Measurements from ENCODE around the gene UBE2D2. TPM values are rescaled to one million over a fixed set of nuclear protein-coding genes. Genes with fewer than 3 reads are reported as not detected.

Gene UBE2D2
- total and polyA plus RNA-seq, 2 experiments from 2014 or later, result 88.8 to 129 TPM

- Histone ChIP-seq H3K4me1 (ENCODE audit: insufficient read depth) (peaks cover 54% of the 10 kb centered on the region), H3K27me3 (replicated peaks; ENCODE audit: insufficient read depth) (no peaks in the 10 kb centered on the region), H3K9ac (no peak overlapping the region), H2AFZ (no peak overlapping the region), H3K79me2 (ENCODE audit: insufficient read depth) (peaks cover 82% of the 10 kb centered on the region), H3K9me2 (ENCODE audit: insufficient read depth) (no peaks in the 10 kb centered on the region), H3K4me3 (no peak overlapping the region), H3K4me2 (ENCODE audit: unreplicated experiment) (no peak overlapping the region), H4K20me1 (ENCODE audit: insufficient read depth) (no peaks in the 10 kb centered on the region), H3K9me3 (ENCODE audit: low read depth) (no peaks in the 10 kb centered on the region), H3K27ac (peak overlapping the region; percentile 98; the same call in 1 of the 2 replicates), H3F3A (ENCODE audit: insufficient read depth) (peaks cover 14% of the 10 kb centered on the region), H3K36me3 (ENCODE audit: low read depth) (no peaks in the 10 kb centered on the region)
- in situ Hi-C loops (cut with MboI), result no loop called here
- WGBS, 2 experiments (ENCODE audit: low coverage in 1 of 2, low lambda C conversion rate in 2 of 2, missing lambda C conversion rate in 2 of 2), result 95 to 97% methylated on average over 6 to 9 of the region's 9 CpGs
- DNase-seq, result no peak
- TF ChIP-seq EZH2 (IDR thresholded peaks at IDR 0.05; ENCODE audit: insufficient read depth, poor library complexity, severe bottlenecking) (no peak), EZH2phosphoT487 (IDR thresholded peaks at IDR 0.05; ENCODE audit: insufficient read depth, low read depth) (no peak)
Observed at GRCh38 chr5:139662617-139663016, 101.5 kb downstream of the UBE2D2 start.

GRCh38 chr5:139663207-139664085, 102.3 kb downstream of the UBE2D2 start:
- DNase-seq, result no peak
- WGBS, 2 experiments (ENCODE audit: low coverage in 1 of 2, low lambda C conversion rate in 2 of 2, missing lambda C conversion rate in 2 of 2), result 77 to 80% methylated on average over 14 of the region's 14 CpGs
- Histone ChIP-seq H3K27me3 (replicated peaks; ENCODE audit: insufficient read depth) (no peaks in the 10 kb centered on the region), H3K9me3 (ENCODE audit: low read depth) (no peaks in the 10 kb centered on the region), H3K4me3 (no peak overlapping the region), H3F3A (ENCODE audit: insufficient read depth) (peaks cover 11% of the 10 kb centered on the region), H3K9ac (no peak overlapping the region), H4K20me1 (ENCODE audit: insufficient read depth) (no peaks in the 10 kb centered on the region), H2AFZ (no peak overlapping the region), H3K27ac (no peak overlapping the region), H3K4me1 (ENCODE audit: insufficient read depth) (peaks cover 51% of the 10 kb centered on the region), H3K36me3 (ENCODE audit: low read depth) (no peaks in the 10 kb centered on the region), H3K79me2 (ENCODE audit: insufficient read depth) (peaks cover 84% of the 10 kb centered on the region), H3K4me2 (ENCODE audit: unreplicated experiment) (no peak overlapping the region), H3K9me2 (ENCODE audit: insufficient read depth) (no peaks in the 10 kb centered on the region)
- TF ChIP-seq EZH2phosphoT487 (IDR thresholded peaks at IDR 0.05; ENCODE audit: insufficient read depth, low read depth) (no peak), EZH2 (IDR thresholded peaks at IDR 0.05; ENCODE audit: insufficient read depth, poor library complexity, severe bottlenecking) (no peak)
- in situ Hi-C loops (cut with MboI), result no loop called here

DNA sequence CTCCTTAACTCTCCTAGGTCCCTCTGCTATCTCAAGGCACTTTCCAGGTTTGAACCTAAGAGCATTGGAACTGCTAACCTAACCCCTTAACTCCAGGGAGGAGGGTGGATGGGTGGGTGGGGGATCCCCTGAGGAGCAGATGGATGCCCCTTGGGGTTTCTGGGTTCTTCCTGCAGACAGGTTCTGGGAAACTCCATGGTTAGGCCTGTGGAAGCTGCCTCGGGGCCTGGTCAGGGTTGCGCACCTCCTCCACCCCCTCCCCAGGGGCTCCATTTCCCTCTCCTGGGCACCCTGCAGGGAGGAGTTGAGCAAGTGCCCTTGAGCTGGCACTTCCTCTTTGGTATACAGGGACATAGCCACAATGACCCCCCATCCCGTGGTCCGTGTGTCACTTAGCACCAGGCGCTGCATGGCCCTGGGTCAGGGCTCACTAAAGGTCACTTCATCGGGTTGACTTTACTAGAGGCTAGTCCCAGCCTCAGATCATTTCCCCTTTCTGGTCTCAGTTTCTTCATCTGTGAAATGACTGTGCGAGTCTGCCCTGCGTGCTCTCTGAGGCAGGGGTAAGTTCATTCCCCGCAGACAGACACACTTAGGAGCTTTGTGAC, 103.1 kb downstream of the UBE2D2 start:
- no peak overlapping the region for H2AFZ ChIP-seq
- H3K9ac ChIP-seq, result no peak overlapping the region
- H3K9me2 ChIP-seq (ENCODE audit: insufficient read depth), result no peaks in the 10 kb centered on the region
- H3K27me3 ChIP-seq (replicated peaks; ENCODE audit: insufficient read depth), result no peaks in the 10 kb centered on the region
- H3K36me3 ChIP-seq (ENCODE audit: low read depth), result no peaks in the 10 kb centered on the region
- 96 to 98% methylated on average over 9 of the region's 9 CpGs for WGBS, 2 experiments (ENCODE audit: low coverage in 1 of 2, low lambda C conversion rate in 2 of 2, missing lambda C conversion rate in 2 of 2)
- DNase-seq, result no peak
- no peak for TF ChIP-seq EZH2phosphoT487 (IDR thresholded peaks at IDR 0.05; ENCODE audit: insufficient read depth, low read depth)
- H3K79me2 ChIP-seq (ENCODE audit: insufficient read depth), result peaks cover 87% of the 10 kb centered on the region
- in situ Hi-C loops (cut with MboI), result no loop called here
- peaks cover 14% of the 10 kb centered on the region for H3F3A ChIP-seq (ENCODE audit: insufficient read depth)
- no peak overlapping the region for H3K4me3 ChIP-seq
- no peak overlapping the region for H3K4me2 ChIP-seq (ENCODE audit: unreplicated experiment)
- no peaks in the 10 kb centered on the region for H4K20me1 ChIP-seq (ENCODE audit: insufficient read depth)
- H3K4me1 ChIP-seq (ENCODE audit: insufficient read depth), result peaks cover 51% of the 10 kb centered on the region
- H3K27ac ChIP-seq, result no peak overlapping the region
- no peaks in the 10 kb centered on the region for H3K9me3 ChIP-seq (ENCODE audit: low read depth)

DNA sequence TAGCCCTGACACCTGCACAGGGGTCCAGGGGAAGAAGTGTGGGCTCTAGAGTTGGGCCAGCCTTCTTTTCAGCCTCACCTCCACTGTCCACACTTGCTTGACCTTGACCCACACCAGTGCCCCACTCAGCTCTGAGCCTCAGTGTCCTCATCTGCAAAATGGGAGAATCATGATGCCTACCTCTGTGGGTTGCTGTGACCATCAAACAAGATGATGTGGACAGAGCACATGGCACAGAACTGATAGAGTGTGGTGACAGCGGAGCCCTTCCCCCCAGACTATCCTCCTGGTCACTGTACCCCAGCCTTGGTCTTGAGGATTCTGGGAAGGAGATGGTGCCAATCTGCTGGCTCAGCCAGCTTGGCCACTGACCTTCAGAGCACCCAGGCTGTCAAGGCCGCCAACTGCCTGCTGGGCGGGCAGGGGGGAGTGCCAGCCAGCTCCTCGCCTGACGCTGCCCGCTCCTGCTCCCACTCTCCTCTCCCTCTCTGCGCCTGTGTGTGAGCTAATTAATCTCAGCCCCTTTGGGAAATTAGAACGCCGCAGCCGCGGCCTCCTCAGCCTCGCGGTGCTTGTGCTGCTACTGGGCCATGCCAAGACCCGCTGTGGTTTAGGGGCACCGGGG, 103.7 kb downstream of the UBE2D2 start:
- Histone ChIP-seq H3K4me2 (ENCODE audit: unreplicated experiment) (no peak overlapping the region), H3K4me3 (no peak overlapping the region), H3K36me3 (ENCODE audit: low read depth) (no peaks in the 10 kb centered on the region), H3K9me3 (ENCODE audit: low read depth) (no peaks in the 10 kb centered on the region), H4K20me1 (ENCODE audit: insufficient read depth) (no peaks in the 10 kb centered on the region), H2AFZ (no peak overlapping the region), H3K27ac (no peak overlapping the region), H3K9me2 (ENCODE audit: insufficient read depth) (no peaks in the 10 kb centered on the region), H3K9ac (no peak overlapping the region), H3K79me2 (ENCODE audit: insufficient read depth) (peaks cover 88% of the 10 kb centered on the region), H3K27me3 (replicated peaks; ENCODE audit: insufficient read depth) (no peaks in the 10 kb centered on the region), H3F3A (ENCODE audit: insufficient read depth) (peaks cover 16% of the 10 kb centered on the region), H3K4me1 (ENCODE audit: insufficient read depth) (peaks cover 45% of the 10 kb centered on the region)
- TF ChIP-seq EZH2 (IDR thresholded peaks at IDR 0.05; ENCODE audit: insufficient read depth, poor library complexity, severe bottlenecking), result no peak
- TF ChIP-seq EZH2phosphoT487 (IDR thresholded peaks at IDR 0.05; ENCODE audit: insufficient read depth, low read depth), result no peak
- DNase-seq, result no peak
- WGBS, 2 experiments (ENCODE audit: low coverage in 1 of 2, low lambda C conversion rate in 2 of 2, missing lambda C conversion rate in 2 of 2), result 47 to 48% methylated on average over 13 to 15 of the region's 15 CpGs
- in situ Hi-C loops (cut with MboI), result no loop called here

Measured in GM23248 (cell line).